Medulla oblongata (tissue), 1 donor: ENCODE measurements around the gene PTPRZ1.
A peak's percentile ranks its signal among the peaks of the same experiment; 100 is the strongest.

Experiments
- DNase-seq: peaks from one replicate; pipeline ENCODE4 v3.0.0-alpha.2; 2015; ENCODE audit errors: extremely low spot score

The PTPRZ1 gene

GRCh38 chr7:121872831-121873288 lies at the start of gene PTPRZ1:
Gene PTPRZ1, plus strand, starts transcription at chr7:121873161. Its CDS starts 339 bp downstream, at chr7:121873500.
- no peak for DNase-seq

GRCh38 chr7:121824276-121824675 lies 48.7 kb upstream of the PTPRZ1 start:
- no peak for DNase-seq

- DNase-seq = peak; percentile 69
Observed at GRCh38 chr7:121831351-121831750, 41.6 kb upstream of the PTPRZ1 start.

- DNase-seq = peak; percentile 20
Observed at GRCh38 chr7:121831801-121832200, 41.2 kb upstream of the PTPRZ1 start.

DNA sequence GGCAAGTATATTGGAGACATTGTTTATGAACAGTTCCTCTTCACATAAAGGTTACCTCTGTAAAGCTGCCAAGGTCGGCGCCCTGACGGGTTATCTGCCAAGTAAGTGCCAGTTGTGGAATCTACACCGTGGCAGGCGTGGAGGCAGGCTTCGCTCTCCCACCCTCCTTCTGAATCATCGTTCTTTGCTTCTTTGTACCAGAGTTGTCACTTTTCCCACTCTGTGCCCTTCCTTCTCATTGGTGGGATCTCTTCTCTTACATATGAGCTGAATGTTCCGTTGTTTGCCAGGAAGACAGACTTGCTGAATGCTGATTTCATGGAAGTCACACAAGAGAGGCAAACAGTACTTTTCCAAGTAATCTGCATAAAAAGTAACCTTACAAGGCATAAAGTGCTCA lies 40.6 kb upstream of the PTPRZ1 start:
- peak; percentile 55 for DNase-seq

DNA sequence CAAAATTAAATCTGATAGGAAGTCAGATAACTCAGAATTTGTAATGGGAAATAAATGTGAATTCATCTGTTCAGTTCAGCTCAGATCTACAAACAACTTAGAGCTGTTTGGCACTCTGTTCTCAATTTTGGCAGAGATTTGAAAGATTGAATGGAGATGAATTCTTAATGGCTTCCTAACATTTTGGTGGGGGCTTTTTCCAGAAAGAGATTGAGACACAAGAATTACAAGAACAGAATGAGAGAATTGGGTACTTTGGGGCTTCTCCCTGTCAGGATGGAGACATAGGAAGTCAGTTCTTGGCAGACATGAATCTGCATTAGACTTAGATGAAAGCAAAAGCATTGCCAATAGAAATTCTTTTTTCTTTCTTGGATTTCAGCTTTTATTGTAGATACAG lies 39.0 kb upstream of the PTPRZ1 start:
- DNase-seq = peak; percentile 17

DNA sequence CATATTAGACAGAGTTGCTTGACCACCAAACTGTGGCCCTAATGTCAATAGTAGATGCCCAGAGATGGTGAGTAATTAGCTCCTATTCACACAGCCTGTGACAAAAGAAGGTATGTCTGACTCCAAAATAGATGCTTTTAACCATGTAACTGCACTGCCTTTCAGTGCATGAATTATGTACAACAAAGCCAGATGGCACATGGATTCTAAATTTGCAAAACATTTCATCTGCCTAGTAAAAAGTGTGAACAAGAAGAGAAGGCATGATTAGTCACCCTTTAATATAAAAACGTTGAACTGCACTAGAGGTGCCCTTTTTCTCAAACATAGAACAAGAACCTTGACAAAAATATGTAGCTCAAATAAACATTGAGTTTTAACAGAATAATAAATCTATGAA lies 35.5 kb upstream of the PTPRZ1 start:
- no peak for DNase-seq

- DNase-seq = no peak
Observed at GRCh38 chr7:121847041-121847440, 25.9 kb upstream of the PTPRZ1 start.

DNA sequence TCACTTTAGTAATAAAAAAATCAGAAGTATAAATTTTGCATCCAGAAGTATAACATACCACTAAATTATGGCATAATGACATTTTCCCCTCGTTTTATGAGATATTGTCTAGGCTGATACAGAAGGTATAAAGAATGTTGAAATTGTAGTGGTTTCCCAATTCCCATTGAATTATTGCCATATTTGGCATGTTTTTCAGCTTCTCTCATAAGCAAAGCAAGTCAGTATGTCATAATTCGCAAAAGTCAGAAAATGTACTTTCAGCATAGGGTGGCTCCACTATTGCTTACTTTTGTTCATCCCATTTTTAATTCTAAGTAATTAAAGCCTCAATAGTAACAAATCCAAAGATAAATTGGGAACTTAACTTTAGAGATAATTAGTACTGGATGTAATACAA lies 19.7 kb upstream of the PTPRZ1 start:
- no peak for DNase-seq

DNA sequence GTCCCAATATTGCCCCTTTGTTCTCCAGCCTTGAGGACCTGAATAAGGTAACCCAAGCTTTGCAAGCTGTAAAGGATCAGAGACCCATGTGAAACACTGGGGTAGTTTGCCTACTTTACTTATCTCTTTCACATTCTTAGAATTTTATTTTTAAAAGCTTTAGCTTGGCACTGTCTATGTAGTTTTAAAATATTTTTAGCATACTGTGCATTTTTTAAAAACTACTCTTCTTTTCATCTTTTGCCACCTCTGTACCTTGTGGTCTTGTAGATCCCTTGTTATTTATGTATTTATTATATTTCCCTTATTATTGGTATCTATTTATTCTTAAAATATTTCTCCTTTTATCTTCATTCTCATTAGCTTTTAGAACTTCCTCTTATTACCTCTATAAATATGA lies 12.0 kb upstream of the PTPRZ1 start:
- no peak for DNase-seq

- DNase-seq = no peak
Observed at GRCh38 chr7:121862591-121862990, 10.4 kb upstream of the PTPRZ1 start.

GRCh38 chr7:121871188-121871587 lies 1.8 kb upstream of the PTPRZ1 start:
- DNase-seq = no peak

DNA sequence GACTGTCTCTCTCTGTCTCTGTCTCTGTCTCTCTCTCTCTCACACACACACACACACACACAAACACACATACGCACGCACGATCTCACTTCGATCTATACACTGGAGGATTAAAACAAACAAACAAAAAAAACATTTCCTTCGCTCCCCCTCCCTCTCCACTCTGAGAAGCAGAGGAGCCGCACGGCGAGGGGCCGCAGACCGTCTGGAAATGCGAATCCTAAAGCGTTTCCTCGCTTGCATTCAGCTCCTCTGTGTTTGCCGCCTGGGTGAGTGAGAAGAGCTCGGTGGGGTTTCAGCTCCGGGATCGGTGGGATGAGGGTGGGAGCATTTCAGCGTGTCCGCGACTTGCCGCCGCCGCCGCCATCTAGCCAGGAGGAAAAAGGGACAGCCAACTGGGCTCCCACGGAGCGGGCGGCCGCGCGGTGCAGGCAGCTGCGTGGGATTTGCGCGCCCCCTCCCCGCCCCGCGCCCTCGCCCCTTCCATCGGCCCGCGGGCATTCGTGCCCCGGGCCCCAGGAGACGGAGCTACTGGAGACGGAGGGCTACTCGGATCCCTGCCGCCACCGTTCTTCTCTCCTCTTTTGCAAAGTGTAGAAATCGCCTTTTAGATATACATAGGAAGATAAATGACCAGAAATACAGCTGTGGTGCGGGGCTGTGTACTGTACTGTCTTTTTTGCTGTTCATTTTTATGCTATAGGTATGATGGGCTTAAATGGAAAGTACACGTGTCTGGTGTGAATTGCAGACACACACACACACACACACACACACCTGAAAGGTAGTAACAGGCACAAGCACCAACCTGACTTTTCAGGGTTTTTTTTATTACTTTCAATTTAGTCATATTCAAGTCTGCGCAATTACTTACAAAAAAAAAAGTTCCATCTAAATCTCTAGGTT lies 581 bp downstream of the PTPRZ1 start:
- no peak for DNase-seq

DNA sequence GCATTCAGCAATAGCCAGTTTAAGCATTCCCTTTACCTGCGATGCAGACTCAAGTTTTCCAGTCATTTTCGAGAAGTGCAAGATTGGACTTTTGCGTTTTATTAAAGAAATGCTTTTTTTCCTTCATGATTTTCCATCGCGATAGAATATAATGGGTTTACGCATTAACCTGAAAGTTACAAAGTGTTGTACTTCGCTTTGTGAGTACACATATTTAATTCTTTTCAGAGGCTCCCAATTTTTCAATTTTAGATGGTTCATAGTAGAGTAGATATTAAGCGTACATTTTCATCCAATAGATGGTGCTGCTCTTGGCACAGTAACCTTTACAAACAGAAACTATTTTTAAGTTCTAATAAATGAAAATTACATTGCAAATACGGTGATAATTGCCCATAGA lies 1.3 kb downstream of the PTPRZ1 start:
- no peak for DNase-seq

DNA sequence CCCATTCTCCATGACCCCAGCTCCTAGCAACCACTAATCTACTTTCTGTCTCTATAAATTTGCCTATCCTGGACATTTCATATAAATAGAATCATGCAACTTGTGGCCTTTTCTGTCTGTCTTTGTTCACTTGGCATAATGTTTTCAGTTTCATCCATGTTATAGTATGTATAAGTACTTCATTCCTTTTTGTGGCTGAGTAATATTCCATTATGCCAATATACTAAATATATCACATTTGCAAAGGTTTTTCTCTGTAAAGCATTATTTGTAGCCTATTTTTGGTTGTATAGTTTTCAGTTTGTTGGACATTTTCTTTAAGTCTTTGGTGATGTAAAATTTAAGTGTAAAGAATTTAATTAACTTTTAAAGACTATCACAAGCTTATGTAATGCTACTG lies 2.2 kb downstream of the PTPRZ1 start:
- DNase-seq = no peak

- peak; percentile 26 for DNase-seq
Observed at GRCh38 chr7:121876656-121877500, 3.9 kb downstream of the PTPRZ1 start.

DNA sequence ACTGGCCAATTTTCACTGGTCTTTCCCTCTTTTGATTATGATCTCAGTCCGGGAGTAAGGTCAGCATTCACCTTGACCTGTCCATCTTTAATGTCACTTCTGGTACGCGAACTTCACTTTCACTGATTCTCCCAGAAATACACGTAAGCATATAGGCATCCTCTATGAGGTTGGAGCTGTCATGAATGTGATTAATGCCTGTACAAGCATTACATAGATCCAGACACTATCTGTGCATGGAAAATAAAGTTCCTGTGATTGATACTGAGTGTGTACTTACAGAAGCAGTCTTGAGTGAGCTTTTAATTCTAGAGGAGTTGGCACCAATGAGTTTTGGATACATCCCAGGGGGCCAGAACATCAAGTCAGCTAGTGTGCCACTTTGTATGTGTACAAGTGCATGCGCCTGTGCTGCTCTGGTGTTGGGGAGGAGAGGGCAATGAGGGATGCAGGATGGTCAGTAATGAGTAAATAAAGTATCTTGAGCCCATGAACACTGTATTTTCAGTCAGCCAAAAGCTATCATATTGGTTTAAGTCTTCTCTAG lies 6.0 kb downstream of the PTPRZ1 start:
- no peak for DNase-seq

- no peak for DNase-seq
Observed at GRCh38 chr7:121879544-121879943, 6.6 kb downstream of the PTPRZ1 start.

DNA sequence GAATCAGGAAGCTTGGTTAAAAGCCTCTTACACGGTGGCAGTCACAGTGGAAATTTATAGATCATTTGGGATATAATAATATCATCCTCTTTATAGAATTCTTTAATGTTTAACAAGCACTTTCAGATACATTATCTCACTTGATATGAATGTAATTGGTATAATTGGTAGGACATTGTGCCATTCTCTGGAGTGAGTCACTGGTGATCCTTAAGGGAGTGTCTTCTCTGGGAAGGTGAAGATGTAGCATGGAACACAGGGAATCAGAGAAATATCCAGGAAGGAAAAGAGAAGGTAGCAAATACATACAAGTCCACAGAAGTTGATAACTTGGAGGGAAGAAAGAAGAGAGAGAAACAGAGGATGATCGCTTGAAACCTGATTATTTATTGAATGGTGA lies 9.8 kb downstream of the PTPRZ1 start:
- DNase-seq = no peak

DNA sequence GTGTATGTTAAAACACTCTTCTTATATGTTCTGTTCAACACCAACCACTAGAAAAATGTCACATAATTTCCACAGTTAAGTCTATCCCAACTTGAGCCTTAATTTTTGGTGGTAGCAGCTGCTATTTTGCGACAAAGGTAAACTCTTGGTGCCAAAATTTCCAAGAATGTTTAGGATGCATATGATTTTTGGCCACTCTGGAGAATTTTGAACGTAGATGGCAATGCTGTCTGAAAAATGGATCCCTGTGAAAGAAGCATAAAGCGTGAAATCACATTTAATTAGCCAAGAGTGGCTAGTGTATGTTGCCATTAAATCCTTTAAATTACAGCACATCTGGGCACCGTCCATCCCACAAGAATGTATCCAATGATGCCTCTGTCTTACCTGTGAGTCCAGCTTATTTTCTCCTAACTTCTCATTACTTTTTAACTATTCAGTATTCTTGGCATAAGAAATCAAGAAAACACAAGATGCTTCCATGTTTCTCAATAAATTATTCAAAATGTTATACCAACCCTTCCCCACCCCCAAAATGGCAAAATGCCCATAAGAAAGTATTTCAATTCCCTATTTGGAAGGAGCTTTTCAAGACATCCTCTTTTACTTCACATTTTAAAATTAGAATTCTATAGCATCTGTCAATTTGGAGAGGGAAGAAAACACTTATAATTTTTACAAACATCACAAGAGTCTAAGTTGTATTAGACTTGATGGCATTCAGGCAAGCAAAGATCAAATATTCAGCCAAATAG lies 12.4 kb downstream of the PTPRZ1 start:
- DNase-seq = no peak

- DNase-seq = no peak
Observed at GRCh38 chr7:121887634-121888033, 14.7 kb downstream of the PTPRZ1 start.

DNA sequence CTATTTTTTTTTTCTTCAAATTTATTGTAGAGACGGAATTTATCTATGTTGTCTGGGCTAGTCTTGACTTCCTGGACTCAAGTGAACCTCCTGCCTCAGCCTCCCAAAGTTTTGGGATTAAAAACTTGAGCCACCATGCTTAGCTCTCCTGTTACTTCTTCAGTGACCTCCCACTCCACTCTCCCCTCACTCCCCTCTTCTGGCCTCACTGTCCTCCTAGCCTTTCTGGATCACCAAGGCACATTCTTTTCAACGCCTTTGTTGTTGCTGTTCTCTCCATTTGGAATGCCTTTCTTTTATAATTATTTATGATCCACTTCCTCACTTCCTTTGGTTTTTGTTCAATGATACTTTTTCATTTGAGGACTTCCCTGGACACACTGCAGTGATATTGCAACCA lies 17.9 kb downstream of the PTPRZ1 start:
- no peak for DNase-seq
